Activated T-cell treated with anti-CD3 and anti-CD28 coated beads, Interleukin-2, amount 50 U/mL, for 4 hours (primary cell): ENCODE results near the gene MIS18BP1. TPM values are rescaled to one million over a fixed set of nuclear protein-coding genes. Genes with fewer than 3 reads are reported as not detected.
A peak's percentile ranks its signal among the peaks of the same experiment; 100 is the strongest.
"Not testable (repeated sequence)": the region's sequence is repeated elsewhere in the genome, so short reads cannot be mapped to it uniquely, and the experiment has no call there.

Experiments
- ATAC-seq, 2 donors: fragments of 200-7000 bp; cut with Tn5 transposase; one replicate each; pipeline ENCODE4 v1.10.0; 2021
- DNase-seq: peaks from one replicate; pipeline ENCODE4 v3.0.0-alpha.2; 2020
- H3K27me3 Mint-ChIP-seq: one replicate; pipeline ENCODE4 v1.8.0; 2021; ENCODE audit warnings: low read depth, mixed read lengths
- H3K36me3 Mint-ChIP-seq: one replicate; pipeline ENCODE4 v1.8.0; 2022; ENCODE audit warnings: mixed read lengths; ENCODE audit not compliant: insufficient read depth
- H3K4me1 Mint-ChIP-seq: one replicate; pipeline ENCODE4 v1.8.0; 2021; ENCODE audit warnings: low read depth, mixed read lengths
- H3K4me3 Mint-ChIP-seq: one replicate; pipeline ENCODE4 v1.8.0; 2021; ENCODE audit warnings: mild to moderate bottlenecking, moderate library complexity, mixed read lengths
- H3K9me3 Mint-ChIP-seq: one replicate; pipeline ENCODE4 v1.8.0; 2021; ENCODE audit warnings: mixed read lengths
- total RNA-seq, 3 donors: library from RNA; stranded (reverse); gene quantifications; one replicate each; pipeline ENCODE4 v1.2.1, GENCODE V29; 2021

Gene MIS18BP1
- total RNA-seq, 3 donors from 2014 or later: 17.3 to 22.2 (median 18.8) TPM

DNA sequence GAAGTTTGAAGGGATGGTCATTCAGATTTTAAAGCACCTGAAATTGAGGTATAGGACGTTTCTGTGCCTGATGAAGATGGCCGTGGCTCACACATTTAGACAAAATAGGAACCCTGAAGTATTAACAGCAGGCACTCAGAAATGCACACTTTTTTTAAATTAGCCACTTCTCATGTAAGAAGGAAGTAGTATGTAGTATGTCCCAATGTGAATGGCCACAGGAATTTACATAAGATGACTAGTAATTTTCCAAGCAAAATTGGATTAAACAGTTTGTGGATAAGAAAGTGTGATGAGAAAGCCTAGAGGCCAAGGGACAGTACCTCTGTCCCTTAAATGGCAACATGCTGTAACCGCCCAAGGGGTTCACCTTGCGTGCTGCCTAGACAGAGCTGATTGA is 1.8 kb upstream of the MIS18BP1 start:
- H3K9me3 Mint-ChIP-seq: peaks cover 30% of the 10 kb centered on the region
- peak overlapping the region; percentile 92 for H3K4me3 Mint-ChIP-seq
- DNase-seq (no peak), ATAC-seq (no peak)
- peaks cover 2% of the 10 kb centered on the region for H3K36me3 Mint-ChIP-seq
- H3K4me1 Mint-ChIP-seq: peaks cover 23% of the 10 kb centered on the region
- H3K27me3 Mint-ChIP-seq: no peaks in the 10 kb centered on the region

DNA sequence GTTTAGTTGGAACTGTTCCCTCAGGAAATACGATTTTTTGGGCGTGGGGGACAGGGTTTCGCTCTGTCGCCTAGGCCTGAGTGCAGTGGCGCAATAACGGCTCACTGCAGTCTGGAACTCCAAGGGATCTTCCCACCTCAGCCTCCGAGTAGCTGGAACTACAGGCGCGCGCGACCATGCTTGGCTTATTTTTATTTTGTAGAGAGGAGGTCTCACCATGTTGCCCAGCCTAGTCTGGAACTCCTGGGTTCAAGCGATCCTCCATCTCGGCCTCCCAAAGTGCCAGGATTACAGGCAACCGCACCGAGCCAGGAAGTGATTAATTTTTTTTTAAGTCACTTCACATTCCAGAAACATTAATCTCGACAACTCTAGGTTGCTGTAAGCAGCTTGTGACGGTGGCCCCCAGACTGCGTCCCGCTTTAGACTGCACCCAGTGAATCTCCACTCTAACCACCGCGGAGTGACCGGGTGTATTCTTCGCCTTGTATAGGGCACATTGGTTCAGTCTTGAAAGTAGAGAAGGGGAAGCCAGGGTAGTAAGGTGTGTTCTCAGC is 830 bp upstream of the MIS18BP1 start:
- Mint-ChIP-seq H3K36me3 (peaks cover 2% of the 10 kb centered on the region), H3K4me3 (peak overlapping the region; percentile 92), H3K4me1 (peaks cover 23% of the 10 kb centered on the region), H3K27me3 (no peaks in the 10 kb centered on the region), H3K9me3 (peaks cover 21% of the 10 kb centered on the region)
- DNase-seq (no peak), ATAC-seq (no peak)

DNA sequence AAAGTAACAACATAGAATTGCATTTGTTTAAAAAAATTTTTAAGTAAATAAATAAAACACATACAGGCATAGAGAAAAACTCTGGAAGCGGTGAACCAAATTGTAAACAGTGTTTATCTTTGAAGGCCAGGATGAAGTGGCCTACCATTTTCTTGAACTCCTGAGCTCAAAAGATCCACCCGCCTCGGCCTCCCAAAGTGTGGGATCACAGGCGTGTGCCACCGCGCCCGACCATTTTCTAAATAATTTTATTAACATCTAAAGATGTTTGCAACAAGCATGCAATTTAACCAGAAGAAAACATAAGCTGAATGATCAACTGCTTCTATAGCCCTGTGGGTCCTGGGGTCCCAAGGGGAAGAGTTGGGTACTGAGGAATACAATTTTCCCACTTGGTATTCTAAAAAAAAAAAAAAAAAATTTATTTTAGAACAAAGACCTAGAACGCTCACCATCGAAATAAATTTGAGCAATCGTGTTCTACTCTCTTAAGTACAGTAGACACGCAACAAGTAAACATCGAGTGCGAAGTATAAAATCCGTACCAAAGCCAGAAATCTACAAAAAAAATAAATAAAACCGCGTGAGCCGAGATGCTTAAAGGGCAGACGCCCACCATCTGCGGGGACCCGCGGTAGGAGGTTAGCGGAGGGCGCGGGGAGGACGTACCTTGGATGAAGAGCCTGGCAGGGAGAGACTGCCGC is 484 bp downstream of the MIS18BP1 start:
- Mint-ChIP-seq H3K36me3 (no peaks in the 10 kb centered on the region), H3K27me3 (no peaks in the 10 kb centered on the region)
- ATAC-seq: no peak

DNA sequence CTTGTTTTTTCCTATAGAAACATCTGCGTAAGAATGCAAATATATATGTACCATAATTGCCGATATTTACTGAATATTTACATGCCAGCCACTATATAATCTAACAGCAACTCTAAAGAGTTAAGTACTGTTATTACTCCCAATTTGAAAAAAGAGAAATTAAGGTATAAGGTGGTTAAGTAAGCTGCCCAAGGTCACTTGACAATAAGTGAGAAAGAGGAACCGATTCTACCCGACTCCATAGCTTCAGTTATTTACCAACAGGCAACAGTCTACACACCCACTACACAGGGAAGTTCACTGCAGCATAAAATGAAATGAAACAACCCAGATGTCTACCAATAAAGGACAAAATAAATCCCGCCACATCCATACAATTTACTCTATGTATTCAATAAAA is 1.1 kb downstream of the MIS18BP1 start:
- no peak for ATAC-seq
- Mint-ChIP-seq H3K4me3 (peak overlapping the region; percentile 92), H3K9me3 (peaks cover 2% of the 10 kb centered on the region), H3K27me3 (no peaks in the 10 kb centered on the region), H3K36me3 (no peaks in the 10 kb centered on the region), H3K4me1 (peaks cover 23% of the 10 kb centered on the region)
- DNase-seq: no peak

More for the DNA sequence above, 484 bp downstream of the MIS18BP1 start:
- DNase-seq: no peak
- Mint-ChIP-seq H3K4me3 (peak overlapping the region; percentile 92), H3K9me3 (peaks cover 8% of the 10 kb centered on the region), H3K4me1 (peaks cover 23% of the 10 kb centered on the region)

DNA sequence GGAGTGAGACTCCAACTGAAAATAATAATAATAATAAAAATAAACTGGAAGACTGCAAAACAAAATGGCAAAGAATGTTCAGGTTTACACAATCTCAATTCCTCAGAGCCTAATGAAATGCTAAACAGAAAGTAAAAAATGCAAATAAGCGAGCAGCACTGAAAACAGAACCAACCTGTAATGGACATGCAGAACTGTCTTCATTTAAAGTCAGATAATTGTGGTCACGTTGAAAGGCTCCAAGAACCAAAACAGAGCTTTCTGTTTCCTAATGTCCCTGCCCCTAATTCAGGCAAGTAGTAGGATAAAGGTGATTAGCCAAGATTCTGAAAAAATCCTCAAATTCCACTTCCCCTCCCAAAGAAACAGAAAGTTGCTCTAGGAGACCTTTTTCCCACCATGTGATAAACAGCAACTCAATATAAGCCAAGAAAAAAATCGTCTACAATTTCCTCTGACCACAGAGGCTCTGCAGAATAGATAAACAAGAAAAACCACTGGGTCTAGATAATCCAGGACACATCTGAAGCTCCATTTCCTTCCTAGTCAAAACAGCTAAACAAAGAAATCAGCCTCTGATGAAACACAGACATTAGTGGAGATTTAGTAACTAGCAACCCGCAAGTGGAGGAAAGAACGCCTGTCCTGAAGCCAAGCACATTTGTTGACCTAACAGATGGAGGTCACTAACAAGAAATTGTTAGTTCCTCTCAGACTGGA is 3.0 kb downstream of the MIS18BP1 start:
- no peak for ATAC-seq
- no peaks in the 10 kb centered on the region for H3K9me3 Mint-ChIP-seq
- peak overlapping the region; percentile 47 for H3K4me3 Mint-ChIP-seq
- DNase-seq: no peak
- no peaks in the 10 kb centered on the region for H3K36me3 Mint-ChIP-seq
- H3K27me3 Mint-ChIP-seq: no peaks in the 10 kb centered on the region
- H3K4me1 Mint-ChIP-seq: peaks cover 23% of the 10 kb centered on the region

DNA sequence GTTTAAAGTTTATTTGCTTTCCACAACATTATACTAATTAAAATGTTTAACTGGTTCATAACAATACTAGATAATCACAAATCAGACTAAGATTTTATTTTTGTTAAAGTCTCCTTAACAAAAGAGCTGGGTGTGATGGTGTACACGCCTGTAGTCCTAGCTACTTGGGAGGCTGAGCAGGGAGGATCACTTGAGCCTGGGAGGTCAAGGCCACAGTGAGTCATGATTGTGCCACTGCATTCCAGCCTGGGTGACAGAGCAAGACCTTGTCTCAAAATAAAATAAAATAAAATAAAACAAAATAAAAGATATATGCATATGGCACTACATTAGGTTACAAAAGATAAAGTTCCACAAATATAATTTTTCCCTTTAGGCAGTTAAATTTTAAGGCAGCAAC is 5.6 kb downstream of the MIS18BP1 start:
- no peaks in the 10 kb centered on the region for H3K9me3 Mint-ChIP-seq
- no peak for ATAC-seq
- peaks cover 1% of the 10 kb centered on the region for H3K36me3 Mint-ChIP-seq
- H3K27me3 Mint-ChIP-seq: no peaks in the 10 kb centered on the region
- no peak overlapping the region for H3K4me3 Mint-ChIP-seq
- H3K4me1 Mint-ChIP-seq: peaks cover 18% of the 10 kb centered on the region
- no peak for DNase-seq

DNA sequence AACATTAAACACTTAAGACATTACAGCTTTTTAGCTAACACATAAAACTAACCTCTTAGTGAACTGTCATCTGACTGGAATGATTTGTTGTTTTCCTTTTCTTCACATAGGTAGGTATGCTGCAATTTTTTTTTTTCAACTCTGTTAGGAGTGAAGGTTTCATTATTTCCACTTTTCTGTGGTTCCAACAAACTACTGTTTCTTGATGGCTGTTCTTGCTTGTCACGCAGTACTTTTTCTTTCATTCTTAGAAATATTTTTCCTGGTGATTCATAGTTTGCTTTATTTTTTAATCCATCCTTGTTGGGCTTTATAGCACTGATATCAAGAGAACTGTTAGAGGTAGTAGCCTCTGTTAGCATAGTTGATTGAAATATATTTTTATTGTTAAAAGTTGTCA is 6.3 kb downstream of the MIS18BP1 start:
- H3K4me1 Mint-ChIP-seq: peaks cover 14% of the 10 kb centered on the region
- H3K4me3 Mint-ChIP-seq: no peak overlapping the region
- DNase-seq (no peak), ATAC-seq (peak; percentile 78)
- H3K27me3 Mint-ChIP-seq: no peaks in the 10 kb centered on the region
- H3K9me3 Mint-ChIP-seq: no peaks in the 10 kb centered on the region
- peaks cover 8% of the 10 kb centered on the region for H3K36me3 Mint-ChIP-seq

DNA sequence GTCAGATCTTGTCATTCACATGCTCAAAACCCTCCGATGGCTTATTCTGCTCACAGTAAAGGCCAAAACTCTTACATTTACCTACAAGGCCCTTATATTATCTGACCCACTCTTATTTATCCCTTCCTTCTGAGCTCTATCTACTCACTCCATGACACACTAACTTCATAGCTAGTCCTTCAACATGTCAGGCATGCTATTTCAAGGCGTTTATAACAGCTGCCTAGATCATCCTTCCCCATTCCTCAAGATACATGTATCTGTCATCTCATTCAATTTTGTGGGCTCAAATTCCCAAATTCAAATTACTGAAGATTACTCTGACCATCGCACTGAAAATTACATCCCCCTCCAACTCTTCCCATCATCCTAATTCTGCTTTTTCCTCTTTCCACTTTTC is 6.9 kb downstream of the MIS18BP1 start:
- no peak for ATAC-seq
- H3K36me3 Mint-ChIP-seq: peaks cover 11% of the 10 kb centered on the region

DNA sequence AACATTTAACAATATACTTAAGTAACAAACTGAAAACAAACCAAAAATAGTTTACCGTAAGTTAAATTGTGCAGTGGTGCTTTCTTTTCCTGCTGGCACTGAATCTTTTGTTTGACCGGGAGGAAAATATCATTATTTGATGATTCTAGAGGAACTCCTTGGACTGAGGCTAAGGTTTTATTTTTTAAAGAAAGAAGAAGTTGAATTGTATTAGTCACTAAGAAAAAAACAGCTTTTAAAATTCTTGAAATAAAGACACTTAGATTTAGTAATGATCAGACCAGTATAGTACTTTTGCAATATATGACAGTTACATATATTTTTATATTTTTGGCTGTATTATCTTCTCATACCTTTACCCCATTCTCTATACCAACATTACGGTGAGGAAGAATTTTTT is 10.3 kb downstream of the MIS18BP1 start:
- no peak for DNase-seq
- H3K36me3 Mint-ChIP-seq: peaks cover 11% of the 10 kb centered on the region
- H3K9me3 Mint-ChIP-seq: no peaks in the 10 kb centered on the region
- H3K4me1 Mint-ChIP-seq: no peaks in the 10 kb centered on the region
- no peak overlapping the region for H3K4me3 Mint-ChIP-seq
- ATAC-seq: no peak
- H3K27me3 Mint-ChIP-seq: no peaks in the 10 kb centered on the region

More for the DNA sequence above, 6.9 kb downstream of the MIS18BP1 start:
- Mint-ChIP-seq H3K4me1 (peaks cover 9% of the 10 kb centered on the region), H3K27me3 (no peaks in the 10 kb centered on the region), H3K4me3 (no peak overlapping the region), H3K9me3 (no peaks in the 10 kb centered on the region)
- no peak for DNase-seq

DNA sequence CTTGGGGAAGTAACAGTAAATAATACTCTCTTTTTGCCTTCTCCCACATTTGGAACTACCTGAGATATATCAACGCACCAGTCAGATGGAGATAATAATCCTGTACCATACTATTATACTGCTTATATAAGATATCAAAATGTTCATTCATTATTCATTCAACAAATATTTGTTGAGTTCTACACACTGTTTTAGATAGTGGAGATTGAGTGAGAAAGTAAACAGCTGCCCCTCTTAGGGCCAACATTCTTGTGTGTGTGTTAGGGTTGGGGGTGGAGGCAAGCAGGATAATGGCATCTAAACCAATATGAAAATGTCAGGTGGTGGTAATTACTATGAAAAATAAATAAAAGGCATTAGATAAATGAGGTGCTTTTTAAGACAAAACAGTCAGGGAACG is 14.0 kb downstream of the MIS18BP1 start:
- Mint-ChIP-seq H3K36me3 (peaks cover 17% of the 10 kb centered on the region), H3K27me3 (no peaks in the 10 kb centered on the region), H3K9me3 (no peaks in the 10 kb centered on the region), H3K4me3 (no peak overlapping the region), H3K4me1 (no peaks in the 10 kb centered on the region)
- ATAC-seq (no peak), DNase-seq (no peak)

DNA sequence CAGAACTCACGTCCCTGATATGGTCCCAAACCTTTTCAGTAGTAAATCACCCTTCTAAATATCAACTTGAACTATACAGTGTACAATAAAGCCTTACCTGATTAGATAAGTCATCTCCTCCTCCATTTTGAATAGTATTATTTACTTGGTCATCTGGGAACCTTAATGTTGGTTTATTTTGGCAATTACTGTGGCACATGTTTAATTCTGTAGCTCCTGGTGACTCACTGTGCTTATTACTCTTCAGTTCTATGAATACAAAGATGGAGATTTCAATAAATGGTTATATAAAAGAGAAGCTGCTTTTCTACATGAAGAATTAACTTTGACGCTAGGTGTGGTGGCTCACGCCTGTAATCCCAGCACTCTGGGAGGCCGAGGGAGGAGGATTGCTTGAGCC is 25.4 kb downstream of the MIS18BP1 start:
- no peak overlapping the region for H3K4me3 Mint-ChIP-seq
- ATAC-seq (no peak), DNase-seq (no peak)
- no peaks in the 10 kb centered on the region for H3K9me3 Mint-ChIP-seq
- H3K4me1 Mint-ChIP-seq: peaks cover 3% of the 10 kb centered on the region
- H3K36me3 Mint-ChIP-seq: peaks cover 51% of the 10 kb centered on the region
- H3K27me3 Mint-ChIP-seq: no peaks in the 10 kb centered on the region

DNA sequence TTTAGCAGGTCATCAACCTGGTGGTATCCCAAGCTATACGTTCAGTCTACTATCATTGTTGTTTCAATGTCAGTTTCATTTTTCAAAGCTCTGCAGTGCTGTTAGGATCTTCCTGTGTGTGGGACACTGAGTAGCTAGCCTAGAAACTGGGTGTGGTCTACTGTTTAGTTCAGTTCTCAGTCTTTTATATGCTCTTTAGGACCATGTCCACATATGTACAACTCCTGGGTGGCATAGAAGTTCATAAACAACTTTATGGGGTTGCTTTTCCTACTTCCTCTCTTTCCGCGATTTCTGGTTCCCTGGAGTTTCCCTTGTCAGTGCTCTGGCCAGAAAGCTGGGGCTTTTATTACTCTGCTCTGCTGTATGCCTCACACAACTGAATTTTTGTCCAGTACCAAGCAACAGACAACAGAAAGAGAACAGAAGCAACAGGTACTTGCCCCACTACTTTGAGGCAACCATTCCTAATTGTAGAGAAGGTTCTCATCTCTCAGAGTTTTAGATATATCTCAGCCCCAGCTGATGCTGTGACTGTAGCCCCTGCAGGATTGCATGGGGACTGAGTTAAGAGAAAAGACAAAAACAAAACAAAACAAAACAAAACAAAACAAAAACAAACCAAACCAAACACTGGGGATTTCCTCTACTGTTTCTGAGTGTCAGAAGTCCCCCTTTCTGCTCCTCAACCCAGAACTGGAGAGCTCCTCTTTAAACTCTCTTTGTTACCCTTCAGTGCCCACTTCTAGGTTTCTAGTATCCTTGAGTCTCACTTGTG is 30.3 kb downstream of the MIS18BP1 start:
- no peak for ATAC-seq
- no peak for DNase-seq
- H3K4me1 Mint-ChIP-seq: peaks cover 3% of the 10 kb centered on the region
- no peaks in the 10 kb centered on the region for H3K9me3 Mint-ChIP-seq
- peaks cover 42% of the 10 kb centered on the region for H3K36me3 Mint-ChIP-seq
- H3K27me3 Mint-ChIP-seq: no peaks in the 10 kb centered on the region
- no peak overlapping the region for H3K4me3 Mint-ChIP-seq

DNA sequence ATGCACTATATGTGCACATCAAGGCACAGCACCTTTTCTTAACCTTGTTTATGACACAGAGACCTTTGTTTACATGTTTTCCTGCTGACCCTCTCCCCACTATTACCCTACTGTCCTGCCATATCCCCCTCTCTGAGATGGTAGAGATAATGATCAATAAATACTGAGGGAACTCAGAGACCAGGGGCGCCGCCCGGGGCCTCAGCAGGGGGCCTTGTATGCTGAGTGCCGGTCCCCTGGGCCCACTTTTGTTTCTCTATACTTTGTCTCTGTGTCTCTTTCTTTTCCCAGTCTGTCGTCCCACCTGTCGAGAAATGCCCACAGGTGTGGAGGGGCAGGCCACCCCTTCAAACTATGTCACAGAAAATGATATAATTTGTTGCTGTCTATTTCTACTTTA is 38.7 kb downstream of the MIS18BP1 start:
- H3K4me3 Mint-ChIP-seq, ATAC-seq: not testable (repeated sequence)
- H3K36me3 Mint-ChIP-seq: peaks cover 23% of the 10 kb centered on the region

DNA sequence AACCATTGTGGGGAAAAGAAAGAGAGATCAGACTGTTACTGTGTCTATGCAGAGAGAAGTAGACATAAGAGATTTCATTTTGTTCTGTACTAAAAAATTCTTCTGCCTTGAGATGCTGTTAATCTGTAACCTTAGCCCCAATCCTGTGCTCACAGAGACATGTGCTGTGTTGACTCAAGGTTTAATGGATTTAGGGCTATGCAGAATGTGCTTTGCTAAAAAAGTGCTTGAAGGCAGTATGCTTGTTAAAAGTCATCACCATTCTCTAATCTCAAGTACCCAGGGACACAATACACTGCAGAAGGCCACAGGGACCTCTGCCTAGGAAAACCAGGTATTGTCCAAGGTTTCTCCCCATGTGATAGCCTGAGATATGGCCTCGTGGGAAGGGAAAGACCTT is 39.3 kb downstream of the MIS18BP1 start:
- H3K4me3 Mint-ChIP-seq, H3K4me1 Mint-ChIP-seq, ATAC-seq, DNase-seq, H3K9me3 Mint-ChIP-seq, H3K27me3 Mint-ChIP-seq: not testable (repeated sequence)
- peaks cover 21% of the 10 kb centered on the region for H3K36me3 Mint-ChIP-seq

More for the DNA sequence above, 38.7 kb downstream of the MIS18BP1 start:
- DNase-seq, H3K27me3 Mint-ChIP-seq, H3K4me1 Mint-ChIP-seq, H3K9me3 Mint-ChIP-seq: not testable (repeated sequence)
